Activated T-cell treated with anti-CD3 and anti-CD28 coated beads for 48 hours (primary cell): ENCODE results near the gene ROBO4.

ENCODE experiments used
- DNase-seq: peaks from one replicate; pipeline ENCODE4 v3.0.0-alpha.2; 2020; ENCODE audit warnings: low read depth

Gene ROBO4

DNA sequence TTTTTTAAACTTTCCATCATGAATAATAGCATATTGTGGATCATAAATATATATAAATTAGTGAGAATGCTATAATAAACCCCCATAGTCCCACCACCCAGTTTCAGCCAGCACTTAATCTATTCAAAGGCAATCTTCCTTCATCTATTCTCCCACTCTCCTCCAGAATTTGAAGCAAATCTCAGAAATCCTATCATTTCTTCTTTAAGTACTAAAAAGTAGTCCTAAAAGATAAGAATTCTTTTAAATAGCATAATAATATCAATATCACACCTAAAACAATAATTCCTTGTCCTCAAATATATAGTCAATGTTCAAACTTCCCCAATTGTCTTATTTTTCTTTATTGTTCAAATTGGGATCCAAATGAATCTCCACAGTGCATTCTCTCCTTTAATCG, 57.0 kb downstream of the ROBO4 start:
- DNase-seq: no peak

DNA sequence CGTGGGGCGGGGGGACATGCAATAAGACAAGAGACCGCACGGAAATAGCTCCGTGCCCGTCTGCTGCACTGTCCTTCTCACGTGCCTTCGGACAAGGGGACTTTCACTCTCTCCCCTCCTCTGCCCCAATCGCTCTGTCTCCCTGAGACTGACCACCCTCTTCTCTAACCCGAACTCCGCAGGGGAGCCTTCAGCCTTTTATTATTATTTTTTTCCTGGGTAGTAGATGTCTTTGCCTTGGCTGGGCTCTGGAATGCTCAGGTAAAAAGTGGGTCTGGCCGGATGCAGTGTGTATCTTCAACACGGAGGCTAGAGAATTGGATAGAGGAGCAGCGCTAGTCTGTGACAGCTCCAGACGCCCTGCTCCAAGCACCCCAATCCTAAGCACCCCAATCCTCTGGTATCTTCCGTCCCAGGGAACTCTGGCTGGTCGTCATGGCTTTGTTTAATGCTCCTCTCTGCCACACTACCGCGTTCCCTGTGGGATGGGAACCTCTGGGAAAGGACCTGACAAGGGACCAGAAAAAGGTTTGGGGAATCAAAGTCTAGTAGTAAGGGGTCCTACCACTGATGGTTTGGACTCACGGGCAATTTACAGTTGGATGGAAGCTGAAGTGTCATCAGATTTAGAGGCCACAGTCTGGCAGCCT, 57.6 kb downstream of the ROBO4 start:
- DNase-seq: no peak

DNA sequence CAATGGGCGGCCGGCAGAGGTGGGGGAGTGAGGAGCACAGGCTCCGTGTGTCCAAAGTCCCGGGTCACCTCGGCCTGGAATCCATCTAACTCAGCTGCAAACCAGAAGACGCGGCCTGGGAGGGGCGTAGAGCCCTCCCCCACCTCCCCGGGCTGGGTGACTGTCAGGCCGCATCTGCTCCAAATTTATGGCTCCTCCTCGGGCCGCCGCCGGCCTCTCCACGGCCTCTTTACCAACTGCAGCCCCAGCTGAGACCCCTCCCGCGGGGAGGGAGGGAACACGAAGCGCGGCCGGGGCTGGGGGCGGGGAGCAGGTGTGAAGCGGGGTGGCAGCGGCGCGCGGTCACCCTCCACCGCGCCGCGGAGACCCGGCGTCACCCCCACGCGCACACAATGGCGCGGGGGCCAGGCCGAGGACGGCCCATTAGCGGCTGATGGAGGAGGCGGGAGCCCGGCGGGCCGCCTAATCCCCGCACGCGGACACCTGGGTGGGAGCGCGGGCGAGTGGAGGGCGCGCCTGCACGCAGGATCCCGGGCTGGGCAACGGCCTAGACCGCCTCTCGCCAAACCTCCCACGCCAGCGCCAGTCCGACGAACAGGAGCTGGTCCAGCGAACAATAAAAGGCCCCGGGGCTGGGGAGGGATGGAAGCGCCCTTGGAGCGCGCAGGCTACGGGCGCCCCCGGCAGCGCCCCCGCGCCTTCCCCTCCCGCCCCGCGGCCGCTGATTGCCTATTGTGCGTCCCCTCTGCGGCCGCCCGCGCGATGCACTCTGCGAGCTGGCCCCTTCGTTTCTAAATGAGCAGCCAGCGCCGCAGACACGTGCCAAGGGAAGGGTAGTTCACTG, 58.3 kb downstream of the ROBO4 start:
- DNase-seq: no peak

- no peak for DNase-seq
These were observed 58.9 kb downstream of the ROBO4 start for GRCh38 chr11:124838805-124839127.

DNA sequence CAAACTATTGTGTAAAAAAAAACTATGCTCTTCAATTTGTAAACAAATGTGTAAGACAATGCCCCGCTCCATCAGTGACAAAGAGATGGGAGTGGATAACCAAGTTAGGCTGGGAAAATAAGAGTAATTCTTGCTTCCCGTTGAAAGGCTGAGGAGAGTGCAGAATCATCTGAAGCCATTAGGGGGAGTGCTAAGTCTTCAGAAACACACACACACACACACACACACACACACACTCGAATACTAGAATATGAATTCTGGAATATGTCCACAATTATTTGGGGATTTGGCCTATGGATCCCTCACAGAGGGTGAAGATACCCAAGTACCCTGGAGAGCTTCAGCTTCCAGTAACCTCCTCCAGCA, 60.2 kb downstream of the ROBO4 start:
- no peak for DNase-seq

- DNase-seq: no peak
These were observed 61.7 kb downstream of the ROBO4 start for GRCh38 chr11:124835918-124836317.

- no peak for DNase-seq
These were observed 63.0 kb downstream of the ROBO4 start for GRCh38 chr11:124834526-124835180.
